C4-2B (cell line): ENCODE results near the gene SMARCAL1.

Experiments
- H3K27ac ChIP-seq: fragments of 450-650 bp; 2 replicates; pipeline ENCODE4 v1.5.1; 2017
- CTCF ChIP-seq: fragments of 450-650 bp; conservative IDR thresholded peaks from 2 replicates; pipeline ENCODE4 v1.5.1; 2017; ENCODE audit warnings: mild to moderate bottlenecking
- ZFX ChIP-seq: fragments of 450-650 bp; IDR thresholded peaks from 2 replicates; pipeline ENCODE4 v1.6.1; 2017

The SMARCAL1 gene

DNA sequence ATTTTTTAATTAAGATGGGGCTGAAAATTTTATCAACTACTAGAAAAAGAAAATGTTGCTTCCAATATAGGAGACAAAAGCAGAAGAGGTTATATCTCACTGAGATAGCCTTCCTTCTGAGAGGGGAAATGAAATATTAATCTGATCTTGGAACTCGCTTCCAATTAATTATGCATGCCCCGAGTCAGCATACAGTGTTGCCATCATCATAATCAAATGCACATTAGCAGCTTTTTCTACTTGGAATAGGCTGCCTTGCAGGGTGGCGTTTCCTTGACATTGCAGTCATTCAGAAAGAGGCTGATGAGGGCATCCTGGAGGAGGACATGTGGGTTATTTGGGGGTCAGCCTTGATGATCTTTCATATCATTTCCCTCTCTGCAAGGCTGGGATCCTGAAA, 67.9 kb downstream of the SMARCAL1 start:
- no peak overlapping the region for H3K27ac ChIP-seq
- TF ChIP-seq CTCF (no peak), ZFX (no peak)

- no peak for TF ChIP-seq ZFX
- TF ChIP-seq CTCF, result no peak
- H3K27ac ChIP-seq, result no peak overlapping the region
Observed at GRCh38 chr2:216482640-216483039, 70.4 kb downstream of the SMARCAL1 start.

- TF ChIP-seq CTCF (no peak), ZFX (no peak)
- H3K27ac ChIP-seq, result no peak overlapping the region
Observed at GRCh38 chr2:216485237-216485636, 73.0 kb downstream of the SMARCAL1 start.

GRCh38 chr2:216485745-216486144, 73.5 kb downstream of the SMARCAL1 start:
- H3K27ac ChIP-seq, result no peak overlapping the region
- TF ChIP-seq CTCF, result no peak

GRCh38 chr2:216486271-216486670, 74.0 kb downstream of the SMARCAL1 start:
- H3K27ac ChIP-seq, result no peak overlapping the region
- TF ChIP-seq ZFX, result no peak
- TF ChIP-seq CTCF, result no peak

GRCh38 chr2:216486708-216487107, 74.4 kb downstream of the SMARCAL1 start:
- no peak for TF ChIP-seq CTCF
- no peak for TF ChIP-seq ZFX
- no peak overlapping the region for H3K27ac ChIP-seq

DNA sequence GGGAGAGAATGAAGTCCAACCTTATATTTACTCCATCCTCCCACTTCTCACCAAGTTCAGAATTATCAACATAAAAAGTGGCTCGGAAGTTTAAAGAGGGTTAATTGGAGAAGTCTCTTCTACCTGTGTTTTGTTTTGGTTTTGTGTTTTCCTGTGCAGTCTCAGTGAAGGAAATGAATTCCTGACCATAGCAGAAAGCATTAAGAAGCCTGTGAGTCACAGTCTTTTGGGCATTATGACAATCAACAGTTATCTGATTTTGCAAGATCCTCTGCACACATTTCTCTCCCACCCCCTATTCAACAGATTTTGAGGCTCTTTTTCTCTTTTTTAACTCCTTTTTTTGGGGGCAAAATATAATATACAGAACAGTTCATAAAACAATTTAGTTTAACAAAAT, 77.8 kb downstream of the SMARCAL1 start:
- H3K27ac ChIP-seq, result no peak overlapping the region
- TF ChIP-seq ZFX (no peak), CTCF (no peak)
